IPS-20b (cell line): ENCODE data around the gene MAML1.

ENCODE experiments used
- H3K27ac ChIP-seq: one replicate; pipeline ENCODE4 v1.5.1; 2013; ENCODE audit warnings: low read length
- H3K27me3 ChIP-seq: 2 replicates; pipeline ENCODE4 v1.6.1; 2013; ENCODE audit warnings: mild to moderate bottlenecking, low read length, inconsistent platforms; ENCODE audit not compliant: insufficient read depth
- H3K36me3 ChIP-seq: 2 replicates; pipeline ENCODE4 v1.6.1; 2013; ENCODE audit warnings: low read depth, mild to moderate bottlenecking, inconsistent platforms, low read length, moderate library complexity; ENCODE audit not compliant: insufficient read depth
- H3K4me1 ChIP-seq: 2 replicates; pipeline ENCODE4 v1.6.1; 2013; ENCODE audit warnings: mild to moderate bottlenecking, control low read depth, inconsistent platforms, low read length, moderate library complexity; ENCODE audit not compliant: insufficient read depth
- H3K4me3 ChIP-seq: 2 replicates; pipeline ENCODE4 v1.5.1; 2013; ENCODE audit warnings: mild to moderate bottlenecking, low read length, inconsistent platforms
- H3K9ac ChIP-seq: 2 replicates; pipeline ENCODE4 v1.6.1; 2013; ENCODE audit warnings: low read depth, mild to moderate bottlenecking, inconsistent platforms, low read length, moderate library complexity
- H3K9me3 ChIP-seq: 2 replicates; pipeline ENCODE4 v1.6.1; 2013; ENCODE audit warnings: mild to moderate bottlenecking, low read depth, low read length, inconsistent platforms; ENCODE audit not compliant: insufficient read depth

The MAML1 gene

GRCh38 chr5:179700401-179700918 lies 32.2 kb upstream of the MAML1 start:
- Histone ChIP-seq H3K4me3 (peak overlapping the region; percentile 93), H3K4me1 (peaks cover 12% of the 10 kb centered on the region; the same call in 1 of the 2 replicates), H3K9me3 (no peaks in the 10 kb centered on the region), H3K27me3 (no peaks in the 10 kb centered on the region), H3K9ac (peak overlapping the region; percentile 97; the same call in 1 of the 2 replicates), H3K36me3 (peaks cover 37% of the 10 kb centered on the region), H3K27ac (peak overlapping the region; percentile 5)

- Histone ChIP-seq H3K27me3 (no peaks in the 10 kb centered on the region), H3K36me3 (peaks cover 97% of the 10 kb centered on the region), H3K4me1 (no peaks in the 10 kb centered on the region), H3K9me3 (no peaks in the 10 kb centered on the region), H3K4me3 (no peak overlapping the region), H3K27ac (no peak overlapping the region), H3K9ac (no peak overlapping the region)
Observed at GRCh38 chr5:179716286-179716685, 16.3 kb upstream of the MAML1 start.

GRCh38 chr5:179720222-179720621 lies 12.4 kb upstream of the MAML1 start:
- Histone ChIP-seq H3K9ac (no peak overlapping the region), H3K4me1 (no peaks in the 10 kb centered on the region), H3K36me3 (peaks cover 99% of the 10 kb centered on the region), H3K4me3 (no peak overlapping the region), H3K27ac (no peak overlapping the region), H3K27me3 (no peaks in the 10 kb centered on the region), H3K9me3 (no peaks in the 10 kb centered on the region)

- Histone ChIP-seq H3K27ac (no peak overlapping the region), H3K9ac (no peak overlapping the region), H3K27me3 (no peaks in the 10 kb centered on the region), H3K4me3 (no peak overlapping the region), H3K9me3 (no peaks in the 10 kb centered on the region), H3K36me3 (peaks cover 100% of the 10 kb centered on the region), H3K4me1 (no peaks in the 10 kb centered on the region)
Observed at GRCh38 chr5:179724163-179724562, 8.5 kb upstream of the MAML1 start.

- no peak overlapping the region for H3K9ac ChIP-seq
- peaks cover 95% of the 10 kb centered on the region for H3K36me3 ChIP-seq
- no peaks in the 10 kb centered on the region for H3K27me3 ChIP-seq
- H3K9me3 ChIP-seq, result no peaks in the 10 kb centered on the region
- H3K4me1 ChIP-seq, result no peaks in the 10 kb centered on the region
- no peak overlapping the region for H3K4me3 ChIP-seq
- H3K27ac ChIP-seq, result no peak overlapping the region
Observed at GRCh38 chr5:179727106-179727505, 5.5 kb upstream of the MAML1 start.

- no peaks in the 10 kb centered on the region for H3K27me3 ChIP-seq
- no peak overlapping the region for H3K27ac ChIP-seq
- no peaks in the 10 kb centered on the region for H3K9me3 ChIP-seq
- no peak overlapping the region for H3K9ac ChIP-seq
- peaks cover 74% of the 10 kb centered on the region for H3K36me3 ChIP-seq
- no peak overlapping the region for H3K4me3 ChIP-seq
- no peaks in the 10 kb centered on the region for H3K4me1 ChIP-seq
Observed at GRCh38 chr5:179729303-179729702, 3.3 kb upstream of the MAML1 start.

- Histone ChIP-seq H3K36me3 (peaks cover 74% of the 10 kb centered on the region), H3K4me1 (no peaks in the 10 kb centered on the region), H3K27me3 (no peaks in the 10 kb centered on the region), H3K4me3 (no peak overlapping the region), H3K9ac (no peak overlapping the region), H3K27ac (no peak overlapping the region), H3K9me3 (no peaks in the 10 kb centered on the region)
Observed at GRCh38 chr5:179729727-179730126, 2.9 kb upstream of the MAML1 start.

- Histone ChIP-seq H3K4me1 (no peaks in the 10 kb centered on the region), H3K4me3 (no peak overlapping the region), H3K9ac (no peak overlapping the region), H3K9me3 (no peaks in the 10 kb centered on the region), H3K36me3 (peaks cover 68% of the 10 kb centered on the region), H3K27me3 (no peaks in the 10 kb centered on the region), H3K27ac (no peak overlapping the region)
Observed at GRCh38 chr5:179730356-179730755, 2.3 kb upstream of the MAML1 start.

- Histone ChIP-seq H3K4me3 (no peak overlapping the region), H3K4me1 (no peaks in the 10 kb centered on the region), H3K27ac (no peak overlapping the region), H3K36me3 (peaks cover 64% of the 10 kb centered on the region), H3K27me3 (no peaks in the 10 kb centered on the region), H3K9me3 (no peaks in the 10 kb centered on the region), H3K9ac (no peak overlapping the region)
Observed at GRCh38 chr5:179730852-179731251, 1.8 kb upstream of the MAML1 start.

GRCh38 chr5:179731791-179732411 lies 721 bp upstream of the MAML1 start:
- Histone ChIP-seq H3K9ac (peak overlapping the region; percentile 46; the same call in 1 of the 2 replicates), H3K4me3 (peak overlapping the region; percentile 43; the same call in 1 of the 2 replicates), H3K27me3 (no peaks in the 10 kb centered on the region), H3K4me1 (no peaks in the 10 kb centered on the region), H3K9me3 (no peaks in the 10 kb centered on the region), H3K27ac (peak overlapping the region; percentile 16), H3K36me3 (peaks cover 57% of the 10 kb centered on the region)

GRCh38 chr5:179732918-179733771 lies 523 bp downstream of the MAML1 start:
- peaks cover 53% of the 10 kb centered on the region for H3K36me3 ChIP-seq
- peak overlapping the region; percentile 84 for H3K4me3 ChIP-seq
- peak overlapping the region; percentile 83 for H3K9ac ChIP-seq
- no peak overlapping the region for H3K27ac ChIP-seq
- no peaks in the 10 kb centered on the region for H3K9me3 ChIP-seq
- H3K4me1 ChIP-seq, result no peaks in the 10 kb centered on the region; the same call in 1 of the 2 replicates
- no peaks in the 10 kb centered on the region for H3K27me3 ChIP-seq

- H3K36me3 ChIP-seq, result peaks cover 50% of the 10 kb centered on the region
Observed at GRCh38 chr5:179733772-179734126, 1.1 kb downstream of the MAML1 start.

More at GRCh38 chr5:179733772-179734126, 1.1 kb downstream of the MAML1 start:
- Histone ChIP-seq H3K27me3 (no peaks in the 10 kb centered on the region), H3K9me3 (no peaks in the 10 kb centered on the region), H3K27ac (no peak overlapping the region), H3K4me3 (peak overlapping the region; percentile 84), H3K4me1 (no peaks in the 10 kb centered on the region; the same call in 1 of the 2 replicates), H3K9ac (peak overlapping the region; percentile 83)
